ENCODE measurements around the gene C1RL. TPM values are rescaled to one million over a fixed set of nuclear protein-coding genes. Genes with fewer than 3 reads are reported as not detected.

C1RL gene
- total RNA-seq, 2 experiments from 2014 or later = 12.2 to 14.1 TPM

DNA sequence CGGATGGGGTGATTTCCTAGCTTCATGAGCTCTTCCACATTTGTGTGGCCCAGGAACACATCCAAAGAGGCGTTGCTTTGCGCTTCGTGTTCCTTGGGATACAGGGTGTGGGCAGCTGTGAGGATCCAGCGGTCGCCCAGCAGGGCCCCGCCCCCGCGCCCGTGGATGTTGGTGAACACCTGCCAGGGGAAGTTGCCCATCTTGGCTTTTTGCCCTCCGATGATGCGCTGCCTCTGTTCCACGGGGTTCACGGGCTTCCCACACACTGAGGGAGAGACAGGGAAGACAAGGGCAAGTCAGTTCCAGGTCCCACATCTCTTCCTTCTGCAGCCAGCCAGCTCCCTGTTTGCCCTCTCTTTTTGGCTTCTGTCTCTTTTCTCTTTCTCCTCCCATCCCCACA is 28.0 kb downstream of the C1RL start:
- intact Hi-C loops (cut with DNase I, micrococcal nuclease) = loop anchor here in 1 of 2 experiments (5.0 kb wide), 1 partner anchor 44 kb away; no protein-coding TSS in a partner anchor
- H3K4me3 Mint-ChIP-seq = no peak overlapping the region
- CTCF ChIA-PET = no interaction called here

GRCh38 chr12:7079826-7080125 is 29.2 kb downstream of the C1RL start:
- Histone ChIP-seq H3K27ac (ENCODE audit: low read depth in 1 of 2, low read length in 2 of 2) (no peak overlapping the region), H3K4me3 (ENCODE audit: low read length) (no peak overlapping the region), H3K27me3 (ENCODE audit: control insufficient read depth in 1 of 2, insufficient read depth in 2 of 2, low read length in 2 of 2) (no peaks in the 10 kb centered on the region), H3K36me3 (ENCODE audit: insufficient read depth, low read length) (no peaks in the 10 kb centered on the region), H3K9me3 (ENCODE audit: control insufficient read depth in 1 of 2, insufficient read depth in 1 of 2, low read length in 2 of 2) (no peaks in the 10 kb centered on the region), H3K4me1 (ENCODE audit: insufficient read depth, low read length) (no peaks in the 10 kb centered on the region)
- ChIA-PET POLR2A (no interaction called here), CTCF (no interaction called here)
- Mint-ChIP-seq H3K4me3 (no peak overlapping the region), H3K27me3 (no peaks in the 10 kb centered on the region), H3K27ac (no peak overlapping the region), H3K4me1 (ENCODE audit: low read depth) (no peaks in the 10 kb centered on the region), H3K9me3 (no peaks in the 10 kb centered on the region), H3K36me3 (ENCODE audit: low read depth) (no peaks in the 10 kb centered on the region)
- no peak for TF ChIP-seq CTCF (IDR thresholded peaks at IDR 0.05)
- intact Hi-C loops (cut with DNase I, micrococcal nuclease) = loop anchor here in 1 of 2 experiments (5.0 kb wide), 1 partner anchor 42 kb away; no protein-coding TSS in a partner anchor
- no peak for ATAC-seq (ENCODE audit: poor library complexity)
- no peak for DNase-seq

More for the DNA sequence above, 28.0 kb downstream of the C1RL start:
- Histone ChIP-seq H3K4me3 (ENCODE audit: low read length) (no peak overlapping the region), H3K27ac (ENCODE audit: low read depth in 1 of 2, low read length in 2 of 2) (no peak overlapping the region), H3K36me3 (ENCODE audit: insufficient read depth, low read length) (no peaks in the 10 kb centered on the region), H3K9me3 (ENCODE audit: control insufficient read depth in 1 of 2, insufficient read depth in 1 of 2, low read length in 2 of 2) (no peaks in the 10 kb centered on the region), H3K27me3 (ENCODE audit: control insufficient read depth in 1 of 2, insufficient read depth in 2 of 2, low read length in 2 of 2) (no peaks in the 10 kb centered on the region), H3K4me1 (ENCODE audit: insufficient read depth, low read length) (no peaks in the 10 kb centered on the region)
- Mint-ChIP-seq H3K27me3 (no peaks in the 10 kb centered on the region), H3K9me3 (no peaks in the 10 kb centered on the region), H3K36me3 (ENCODE audit: low read depth) (no peaks in the 10 kb centered on the region), H3K27ac (no peak overlapping the region), H3K4me1 (ENCODE audit: low read depth) (no peaks in the 10 kb centered on the region)
- no peak for TF ChIP-seq CTCF (IDR thresholded peaks at IDR 0.05)
- POLR2A ChIA-PET = interaction anchor here (0.7 kb wide), 1 partner anchor 8 kb away, joined by 3 read pairs; no protein-coding TSS in a partner anchor
- ATAC-seq (ENCODE audit: poor library complexity) (no peak), DNase-seq (no peak)

- no peaks in the 10 kb centered on the region for H3K9me3 Mint-ChIP-seq
- H3K4me3 Mint-ChIP-seq = no peak overlapping the region
- Histone ChIP-seq H3K27ac (ENCODE audit: low read depth in 1 of 2, low read length in 2 of 2) (no peak overlapping the region), H3K9me3 (ENCODE audit: control insufficient read depth in 1 of 2, insufficient read depth in 1 of 2, low read length in 2 of 2) (no peaks in the 10 kb centered on the region), H3K4me1 (ENCODE audit: insufficient read depth, low read length) (no peaks in the 10 kb centered on the region), H3K4me3 (ENCODE audit: low read length) (no peak overlapping the region), H3K36me3 (ENCODE audit: insufficient read depth, low read length) (no peaks in the 10 kb centered on the region), H3K27me3 (ENCODE audit: control insufficient read depth in 1 of 2, insufficient read depth in 2 of 2, low read length in 2 of 2) (no peaks in the 10 kb centered on the region)
- TF ChIP-seq CTCF (IDR thresholded peaks at IDR 0.05) = no peak
- intact Hi-C loops (cut with DNase I, micrococcal nuclease) = no loop called here
- H3K36me3 Mint-ChIP-seq (ENCODE audit: low read depth) = no peaks in the 10 kb centered on the region
- POLR2A ChIA-PET = no interaction called here
- no peaks in the 10 kb centered on the region for H3K4me1 Mint-ChIP-seq (ENCODE audit: low read depth)
- ATAC-seq (ENCODE audit: poor library complexity) (no peak), DNase-seq (no peak)
- peaks cover 5% of the 10 kb centered on the region for H3K27me3 Mint-ChIP-seq
- CTCF ChIA-PET = no interaction called here
- no peak overlapping the region for H3K27ac Mint-ChIP-seq
These were observed 30.9 kb downstream of the C1RL start for GRCh38 chr12:7078163-7078562.
